LNCAP (cell line): ENCODE data around the gene GSS.

Experiments used
- CTCF ChIP-seq: fragments of 450-650 bp; IDR thresholded peaks from 2 replicates; pipeline ENCODE4 v1.5.1; 2017; ENCODE audit warnings: mild to moderate bottlenecking

Gene GSS

GRCh38 chr20:34984756-34985261 lies 29.2 kb upstream of the GSS start:
- no peak for TF ChIP-seq CTCF

- TF ChIP-seq CTCF = no peak
These were observed 28.6 kb upstream of the GSS start for GRCh38 chr20:34983995-34984735.

GRCh38 chr20:34983089-34983820 lies 27.6 kb upstream of the GSS start:
- TF ChIP-seq CTCF = no peak

- no peak for TF ChIP-seq CTCF
These were observed 26.9 kb upstream of the GSS start for GRCh38 chr20:34982270-34983088.

- no peak for TF ChIP-seq CTCF
These were observed 25.1 kb upstream of the GSS start for GRCh38 chr20:34980543-34981233.

- TF ChIP-seq CTCF = no peak
These were observed 24.0 kb upstream of the GSS start for GRCh38 chr20:34979366-34980153.
